ENCODE data around the gene POLK. TPM values are rescaled to one million over a fixed set of nuclear protein-coding genes. Genes with fewer than 3 reads are reported as not detected.

Gene POLK
- total and polyA plus RNA-seq, 2 of the 13 experiments (the other 11 are each of a cell fraction or from before 2014, with no cell fraction given), result 8.6 to 11.7 TPM

- intact Hi-C loops (cut with micrococcal nuclease; ENCODE audit: unreplicated experiment) (loop anchor here (10.0 kb wide), 1 partner anchor 290 kb away; the partner anchor contains the start of gene ANKRD31), in situ Hi-C loops (cut with HindIII; ENCODE audit: extremely low pct_ligation_motif_present, low pct_unique_long_range_greater_than_20kb) (loop anchor here (25.0 kb wide), 1 partner anchor 837 kb away; the partner anchor contains the start of gene HEXB)
- CTCF ChIA-PET (ENCODE audit: low intra/inter-chr PET ratio, low total read pairs), result no interaction called here
- POLR2A ChIA-PET, result no interaction called here
- FAIRE-seq (no peak), DNase-seq (ENCODE audit: low spot score) (no peak), ATAC-seq (no peak)
- H3K4me1 ChIP-seq (ENCODE audit: insufficient read depth, low read length), result peaks cover 8% of the 10 kb centered on the region
- peaks cover 23% of the 10 kb centered on the region for H3K79me2 ChIP-seq (ENCODE audit: insufficient read depth, low read length)
- H4K20me1 ChIP-seq (ENCODE audit: insufficient read depth, low read length), result peaks cover 40% of the 10 kb centered on the region
- H3K27ac ChIP-seq (ENCODE audit: extremely low read length, insufficient read depth, low read length), result no peak overlapping the region
- no peak overlapping the region for H2AFZ ChIP-seq (ENCODE audit: low read length)
- 97% methylated on average over 1 of the region's 1 CpG for WGBS (ENCODE audit: low lambda C conversion rate)
- no TSS peak for BruUV-seq (replicated peaks)
- no peak overlapping the region for H3K4me2 ChIP-seq (ENCODE audit: low read depth, low read length)
- no peaks in the 10 kb centered on the region for H3K36me3 ChIP-seq (replicated peaks in 1 of 2; ENCODE audit: control insufficient read depth in 1 of 2, insufficient read depth in 2 of 2, low read length in 2 of 2)
- H3K4me3 ChIP-seq (replicated peaks in 1 of 3; ENCODE audit: insufficient read depth in 1 of 3, low read depth in 2 of 3, low read length in 3 of 3), result no peak overlapping the region
- H3K9ac ChIP-seq (ENCODE audit: insufficient read depth, low read depth, low read length), result no peak overlapping the region
- no peaks in the 10 kb centered on the region for H3K27me3 ChIP-seq (ENCODE audit: control insufficient read depth in 1 of 2, insufficient read depth in 2 of 2, low read length in 2 of 2)
- peaks cover 16% of the 10 kb centered on the region; the same call in 1 of the 2 replicates for H3K9me3 ChIP-seq (ENCODE audit: low read length)
- TF ChIP-seq REPIN1 (CRISPR knock-in tag; IDR thresholded peaks at IDR 0.05; ENCODE audit: borderline replicate concordance, low read depth), result no peak
- no peak for TF ChIP-seq SRY (CRISPR knock-in tag; IDR thresholded peaks at IDR 0.05)
- no peak for TF ChIP-seq RXRA (CRISPR knock-in tag; IDR thresholded peaks at IDR 0.05)
- TF ChIP-seq ZNF713 (CRISPR knock-in tag; IDR thresholded peaks at IDR 0.05), result no peak
- TF ChIP-seq, protein P1, sequence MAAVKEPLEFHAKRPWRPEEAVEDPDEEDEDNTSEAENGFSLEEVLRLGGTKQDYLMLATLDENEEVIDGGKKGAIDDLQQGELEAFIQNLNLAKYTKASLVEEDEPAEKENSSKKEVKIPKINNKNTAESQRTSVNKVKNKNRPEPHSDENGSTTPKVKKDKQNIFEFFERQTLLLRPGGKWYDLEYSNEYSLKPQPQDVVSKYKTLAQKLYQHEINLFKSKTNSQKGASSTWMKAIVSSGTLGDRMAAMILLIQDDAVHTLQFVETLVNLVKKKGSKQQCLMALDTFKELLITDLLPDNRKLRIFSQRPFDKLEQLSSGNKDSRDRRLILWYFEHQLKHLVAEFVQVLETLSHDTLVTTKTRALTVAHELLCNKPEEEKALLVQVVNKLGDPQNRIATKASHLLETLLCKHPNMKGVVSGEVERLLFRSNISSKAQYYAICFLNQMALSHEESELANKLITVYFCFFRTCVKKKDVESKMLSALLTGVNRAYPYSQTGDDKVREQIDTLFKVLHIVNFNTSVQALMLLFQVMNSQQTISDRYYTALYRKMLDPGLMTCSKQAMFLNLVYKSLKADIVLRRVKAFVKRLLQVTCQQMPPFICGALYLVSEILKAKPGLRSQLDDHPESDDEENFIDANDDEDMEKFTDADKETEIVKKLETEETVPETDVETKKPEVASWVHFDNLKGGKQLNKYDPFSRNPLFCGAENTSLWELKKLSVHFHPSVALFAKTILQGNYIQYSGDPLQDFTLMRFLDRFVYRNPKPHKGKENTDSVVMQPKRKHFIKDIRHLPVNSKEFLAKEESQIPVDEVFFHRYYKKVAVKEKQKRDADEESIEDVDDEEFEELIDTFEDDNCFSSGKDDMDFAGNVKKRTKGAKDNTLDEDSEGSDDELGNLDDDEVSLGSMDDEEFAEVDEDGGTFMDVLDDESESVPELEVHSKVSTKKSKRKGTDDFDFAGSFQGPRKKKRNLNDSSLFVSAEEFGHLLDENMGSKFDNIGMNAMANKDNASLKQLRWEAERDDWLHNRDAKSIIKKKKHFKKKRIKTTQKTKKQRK (IDR thresholded peaks at IDR 0.05; ENCODE audit: low read length), result no peak
- TF ChIP-seq SOX5 (CRISPR knock-in tag; IDR thresholded peaks at IDR 0.05; ENCODE audit: borderline replicate concordance), result no peak
- TF ChIP-seq ZNF616 (CRISPR knock-in tag; IDR thresholded peaks at IDR 0.05; ENCODE audit: low read depth), result no peak
- TF ChIP-seq YEATS2 (CRISPR knock-in tag; IDR thresholded peaks at IDR 0.05; ENCODE audit: borderline replicate concordance), result no peak
- TF ChIP-seq ZNF367 (CRISPR knock-in tag; IDR thresholded peaks at IDR 0.05; ENCODE audit: borderline replicate concordance), result no peak
- no peak for TF ChIP-seq ZNF20 (CRISPR knock-in tag; IDR thresholded peaks at IDR 0.05)
- no peak for TF ChIP-seq ZKSCAN5 (CRISPR knock-in tag; IDR thresholded peaks at IDR 0.05)
- TF ChIP-seq, protein P2, sequence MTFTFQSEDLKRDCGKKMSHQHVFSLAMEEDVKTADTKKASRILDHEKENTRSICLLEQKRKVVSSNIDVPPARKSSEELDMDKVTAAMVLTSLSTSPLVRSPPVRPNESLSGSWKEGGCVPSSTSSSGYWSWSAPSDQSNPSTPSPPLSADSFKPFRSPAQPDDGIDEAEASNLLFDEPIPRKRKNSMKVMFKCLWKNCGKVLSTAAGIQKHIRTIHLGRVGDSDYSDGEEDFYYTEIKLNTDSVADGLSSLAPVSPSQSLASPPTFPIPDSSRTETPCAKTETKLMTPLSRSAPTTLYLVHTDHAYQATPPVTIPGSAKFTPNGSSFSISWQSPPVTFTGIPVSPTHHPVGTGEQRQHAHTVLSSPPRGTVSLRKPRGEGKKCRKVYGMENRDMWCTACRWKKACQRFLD (CRISPR knock-in tag; IDR thresholded peaks at IDR 0.05; ENCODE audit: borderline replicate concordance), result no peak
- TF ChIP-seq NFAT5 (CRISPR knock-in tag; IDR thresholded peaks at IDR 0.05), result no peak
- no peak for TF ChIP-seq ARID2 (CRISPR knock-in tag; IDR thresholded peaks at IDR 0.05; ENCODE audit: borderline replicate concordance)
- no peak for TF ChIP-seq MAFK (conservative IDR thresholded peaks at IDR 0.05 in 1 of 2, IDR thresholded peaks at IDR 0.05 in 1 of 2; ENCODE audit: low read length in 2 of 2)
- no peak for TF ChIP-seq ZNF143 (CRISPR knock-in tag; IDR thresholded peaks at IDR 0.05)
These were observed 12.9 kb downstream of the POLK start for GRCh38 chr5:75524591-75524990.
